ENCODE results near the gene OSBPL8.

OSBPL8 gene

DNA sequence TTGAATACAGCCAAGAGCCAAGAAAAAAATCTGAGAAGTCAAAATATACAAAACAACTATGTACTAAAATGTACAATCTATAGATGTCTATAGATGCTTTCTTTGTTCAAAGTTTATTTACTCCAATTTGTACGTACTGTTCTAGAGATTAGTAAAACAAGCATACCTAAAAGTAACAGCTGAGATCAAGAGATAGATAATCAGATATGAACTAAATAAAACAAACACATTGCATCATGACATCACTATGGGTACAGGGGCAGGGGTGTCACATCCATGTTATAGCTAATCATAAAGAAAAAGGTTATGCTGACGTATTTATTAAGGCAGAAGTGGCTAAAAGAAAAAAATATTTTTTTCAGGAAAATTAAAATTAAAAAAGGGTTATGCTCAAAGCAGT lies 139.3 kb downstream of the OSBPL8 start:
- Histone ChIP-seq H3K9ac (ENCODE audit: low read length in 5 of 5) (no peak overlapping the region), H3K9me3 (ENCODE audit: control insufficient read depth in 5 of 5, low read length in 5 of 5) (peaks cover under 1 to 10% (median 6%) of the 10 kb centered on the region in 5 donors), H3K4me1 (ENCODE audit: control insufficient read depth in 5 of 5, insufficient read depth in 5 of 5, low read length in 5 of 5) (no peaks in the 10 kb centered on the region), H3K36me3 (ENCODE audit: control insufficient read depth in 5 of 5, insufficient read depth in 5 of 5, low read length in 5 of 5) (no peaks in the 10 kb centered on the region), H3K27ac (ENCODE audit: low read depth, low read length) (no peak overlapping the region), H3K4me3 (ENCODE audit: low read depth in 1 of 5, low read length in 5 of 5) (no peak overlapping the region), H3K27me3 (ENCODE audit: control insufficient read depth in 5 of 5, insufficient read depth in 4 of 5, low read length in 5 of 5) (no peaks in the 10 kb centered on the region)

DNA sequence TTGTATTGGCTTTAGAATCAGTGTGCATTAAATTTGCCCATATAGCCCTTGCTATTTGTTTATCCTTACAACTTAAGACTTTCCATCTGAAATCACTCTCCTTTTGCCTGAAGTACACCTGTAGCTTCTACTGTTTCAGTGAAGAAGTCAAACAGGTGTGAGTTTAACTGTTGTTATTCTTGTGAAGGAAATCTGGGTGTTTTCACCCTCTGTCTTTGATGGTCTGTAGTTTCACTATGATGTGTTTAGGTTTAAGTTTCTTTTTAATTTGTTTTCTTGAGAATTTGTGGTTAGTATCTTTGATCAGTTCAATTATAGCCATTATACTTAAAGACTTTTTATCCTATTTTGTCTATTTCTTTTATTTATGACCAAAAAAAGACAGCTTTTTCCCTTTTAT lies 142.5 kb downstream of the OSBPL8 start:
- Histone ChIP-seq H3K9ac (ENCODE audit: low read length in 5 of 5) (no peak overlapping the region), H3K27me3 (ENCODE audit: control insufficient read depth in 5 of 5, insufficient read depth in 4 of 5, low read length in 5 of 5) (no peaks in the 10 kb centered on the region), H3K27ac (ENCODE audit: low read depth, low read length) (no peak overlapping the region), H3K36me3 (ENCODE audit: control insufficient read depth in 5 of 5, insufficient read depth in 5 of 5, low read length in 5 of 5) (no peaks in the 10 kb centered on the region), H3K4me1 (ENCODE audit: control insufficient read depth in 5 of 5, insufficient read depth in 5 of 5, low read length in 5 of 5) (no peaks in the 10 kb centered on the region), H3K4me3 (ENCODE audit: low read depth in 1 of 5, low read length in 5 of 5) (no peak overlapping the region), H3K9me3 (ENCODE audit: control insufficient read depth in 5 of 5, low read length in 5 of 5) (no peaks in the 10 kb centered on the region)

DNA sequence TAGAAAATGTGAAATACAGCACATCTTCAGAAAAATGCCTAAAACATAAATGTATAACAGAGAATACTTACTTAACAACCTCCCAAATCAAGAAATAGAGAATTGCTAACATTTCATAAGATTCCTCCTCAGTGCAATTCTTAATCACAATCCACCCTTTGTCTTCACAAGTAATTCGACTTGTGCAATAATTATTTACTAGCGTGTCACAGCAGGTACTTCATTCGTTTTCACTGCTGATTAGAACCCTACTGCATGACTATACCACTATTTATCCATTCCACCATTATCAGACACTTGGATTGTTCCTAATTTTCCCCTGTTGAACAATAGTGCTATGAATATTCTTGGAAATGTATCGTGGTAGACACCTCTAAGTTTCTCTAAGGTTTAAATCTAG lies 146.4 kb downstream of the OSBPL8 start:
- Histone ChIP-seq H3K4me3 (ENCODE audit: low read depth in 1 of 5, low read length in 5 of 5) (no peak overlapping the region), H3K27ac (ENCODE audit: low read depth, low read length) (no peak overlapping the region), H3K27me3 (ENCODE audit: control insufficient read depth in 5 of 5, insufficient read depth in 4 of 5, low read length in 5 of 5) (no peaks in the 10 kb centered on the region), H3K9ac (ENCODE audit: low read length in 5 of 5) (no peak overlapping the region), H3K4me1 (ENCODE audit: control insufficient read depth in 5 of 5, insufficient read depth in 5 of 5, low read length in 5 of 5) (peaks cover 0 to 7% (median 0%) of the 10 kb centered on the region in 5 donors), H3K36me3 (ENCODE audit: control insufficient read depth in 5 of 5, insufficient read depth in 5 of 5, low read length in 5 of 5) (peaks cover 0 to 8% (median 0%) of the 10 kb centered on the region in 5 donors), H3K9me3 (ENCODE audit: control insufficient read depth in 5 of 5, low read length in 5 of 5) (no peaks in the 10 kb centered on the region)

DNA sequence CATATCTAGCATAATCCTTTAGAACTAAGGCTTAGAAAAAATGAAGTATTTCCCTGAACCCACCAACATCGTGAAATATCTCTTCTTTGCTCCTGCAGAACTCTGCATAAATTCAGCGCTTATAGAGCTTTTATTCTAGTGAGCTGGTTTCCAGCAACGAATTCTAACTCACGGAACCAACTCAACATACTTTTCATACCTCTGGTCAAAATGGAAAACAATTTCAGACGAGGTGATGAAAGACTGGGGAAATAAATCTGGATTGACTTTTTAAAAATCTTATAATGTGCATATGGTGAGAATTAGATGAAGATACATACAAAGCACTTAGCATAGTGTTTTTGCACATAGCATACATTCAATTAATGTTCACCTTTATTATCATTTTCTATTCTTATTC lies 148.8 kb downstream of the OSBPL8 start:
- no peak overlapping the region for H3K4me3 ChIP-seq (ENCODE audit: low read depth in 1 of 5, low read length in 5 of 5)
- H3K9ac ChIP-seq (ENCODE audit: low read length in 5 of 5), result no peak overlapping the region
- peaks cover 0 to 8% (median 0%) of the 10 kb centered on the region in 5 donors for H3K36me3 ChIP-seq (ENCODE audit: control insufficient read depth in 5 of 5, insufficient read depth in 5 of 5, low read length in 5 of 5)
- peaks cover 0 to 7% (median 0%) of the 10 kb centered on the region in 5 donors for H3K4me1 ChIP-seq (ENCODE audit: control insufficient read depth in 5 of 5, insufficient read depth in 5 of 5, low read length in 5 of 5)
- H3K27me3 ChIP-seq (ENCODE audit: control insufficient read depth in 5 of 5, insufficient read depth in 4 of 5, low read length in 5 of 5), result no peaks in the 10 kb centered on the region
- H3K9me3 ChIP-seq (ENCODE audit: control insufficient read depth in 5 of 5, low read length in 5 of 5), result no peaks in the 10 kb centered on the region
- H3K27ac ChIP-seq (ENCODE audit: low read depth, low read length), result no peak overlapping the region

DNA sequence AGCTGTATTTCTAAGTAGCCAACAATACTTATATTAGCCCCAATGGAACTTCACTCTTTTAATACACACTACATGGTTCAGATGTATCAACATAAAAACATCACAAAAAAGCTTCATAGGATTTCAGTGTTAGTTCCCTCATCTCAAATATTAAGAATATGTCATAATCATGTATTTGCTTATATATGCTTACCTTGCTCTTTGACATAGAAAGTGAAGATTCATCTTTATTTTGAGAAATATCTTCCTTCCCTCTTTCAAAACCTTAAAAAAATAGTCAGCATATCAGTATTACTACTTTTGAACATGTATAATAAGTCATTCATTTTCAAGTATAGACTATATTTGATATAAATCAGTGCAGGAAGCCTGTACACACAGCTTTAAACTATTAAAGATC lies 149.2 kb downstream of the OSBPL8 start:
- Histone ChIP-seq H3K9me3 (ENCODE audit: control insufficient read depth in 5 of 5, low read length in 5 of 5) (no peaks in the 10 kb centered on the region), H3K27ac (ENCODE audit: low read depth, low read length) (no peak overlapping the region), H3K27me3 (ENCODE audit: control insufficient read depth in 5 of 5, insufficient read depth in 4 of 5, low read length in 5 of 5) (no peaks in the 10 kb centered on the region), H3K36me3 (ENCODE audit: control insufficient read depth in 5 of 5, insufficient read depth in 5 of 5, low read length in 5 of 5) (peaks cover 0 to 8% (median 0%) of the 10 kb centered on the region in 5 donors), H3K4me3 (ENCODE audit: low read depth in 1 of 5, low read length in 5 of 5) (no peak overlapping the region), H3K4me1 (ENCODE audit: control insufficient read depth in 5 of 5, insufficient read depth in 5 of 5, low read length in 5 of 5) (peaks cover 0 to 7% (median 0%) of the 10 kb centered on the region in 5 donors), H3K9ac (ENCODE audit: low read length in 5 of 5) (no peak overlapping the region)

DNA sequence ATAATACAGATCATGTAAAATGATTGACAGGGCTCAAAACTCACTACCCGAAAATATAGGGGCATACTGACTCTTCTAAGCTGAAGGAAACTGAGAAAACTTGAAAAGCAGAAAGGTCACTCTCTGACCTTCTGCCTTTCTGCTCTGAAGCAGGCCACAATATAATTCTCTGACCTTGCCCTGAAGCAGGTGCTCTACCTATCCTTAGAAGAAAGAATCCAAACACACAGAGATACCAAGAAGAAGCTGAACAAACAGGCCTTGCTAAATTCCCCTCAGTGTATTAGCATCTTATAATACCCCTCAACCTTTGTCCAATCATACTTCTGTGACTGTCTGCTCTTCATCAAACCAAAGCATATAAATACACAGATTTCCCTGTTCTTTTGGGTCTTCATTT lies 150.5 kb downstream of the OSBPL8 start:
- no peaks in the 10 kb centered on the region for H3K27me3 ChIP-seq (ENCODE audit: control insufficient read depth in 5 of 5, insufficient read depth in 4 of 5, low read length in 5 of 5)
- H3K36me3 ChIP-seq (ENCODE audit: control insufficient read depth in 5 of 5, insufficient read depth in 5 of 5, low read length in 5 of 5), result peaks cover 0 to 8% (median 0%) of the 10 kb centered on the region in 5 donors
- H3K27ac ChIP-seq (ENCODE audit: low read depth, low read length), result no peak overlapping the region
- no peak overlapping the region for H3K9ac ChIP-seq (ENCODE audit: low read length in 5 of 5)
- H3K4me1 ChIP-seq (ENCODE audit: control insufficient read depth in 5 of 5, insufficient read depth in 5 of 5, low read length in 5 of 5), result peaks cover 0 to 7% (median 0%) of the 10 kb centered on the region in 5 donors
- no peaks in the 10 kb centered on the region for H3K9me3 ChIP-seq (ENCODE audit: control insufficient read depth in 5 of 5, low read length in 5 of 5)
- H3K4me3 ChIP-seq (ENCODE audit: low read depth in 1 of 5, low read length in 5 of 5), result no peak overlapping the region

DNA sequence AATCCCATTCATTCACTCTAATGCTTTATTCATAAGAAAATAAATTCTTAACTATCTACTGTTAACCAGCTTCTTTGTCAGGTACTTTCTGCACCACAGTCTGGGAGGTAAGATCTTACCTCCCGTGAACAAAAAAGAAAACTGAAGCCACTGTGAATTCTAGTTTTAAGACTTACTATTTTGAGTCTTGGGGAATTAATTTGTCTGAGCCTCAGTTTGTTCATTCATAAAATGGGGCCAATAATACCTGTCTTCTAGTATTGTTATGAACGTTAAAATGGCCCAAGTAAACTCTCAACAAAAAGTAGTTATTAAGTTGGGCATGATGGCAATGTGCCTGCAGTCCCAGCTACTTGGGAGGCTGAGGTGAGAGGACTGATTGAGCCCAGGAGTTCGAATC lies 151.9 kb downstream of the OSBPL8 start:
- Histone ChIP-seq H3K9me3 (ENCODE audit: control insufficient read depth in 5 of 5, low read length in 5 of 5) (no peaks in the 10 kb centered on the region), H3K4me1 (ENCODE audit: control insufficient read depth in 5 of 5, insufficient read depth in 5 of 5, low read length in 5 of 5) (peaks cover 0 to 7% (median 0%) of the 10 kb centered on the region in 5 donors), H3K27me3 (ENCODE audit: control insufficient read depth in 5 of 5, insufficient read depth in 4 of 5, low read length in 5 of 5) (no peaks in the 10 kb centered on the region), H3K4me3 (ENCODE audit: low read depth in 1 of 5, low read length in 5 of 5) (no peak overlapping the region), H3K27ac (ENCODE audit: low read depth, low read length) (no peak overlapping the region), H3K9ac (ENCODE audit: low read length in 5 of 5) (no peak overlapping the region), H3K36me3 (ENCODE audit: control insufficient read depth in 5 of 5, insufficient read depth in 5 of 5, low read length in 5 of 5) (peaks cover 0 to 8% (median 0%) of the 10 kb centered on the region in 5 donors)

DNA sequence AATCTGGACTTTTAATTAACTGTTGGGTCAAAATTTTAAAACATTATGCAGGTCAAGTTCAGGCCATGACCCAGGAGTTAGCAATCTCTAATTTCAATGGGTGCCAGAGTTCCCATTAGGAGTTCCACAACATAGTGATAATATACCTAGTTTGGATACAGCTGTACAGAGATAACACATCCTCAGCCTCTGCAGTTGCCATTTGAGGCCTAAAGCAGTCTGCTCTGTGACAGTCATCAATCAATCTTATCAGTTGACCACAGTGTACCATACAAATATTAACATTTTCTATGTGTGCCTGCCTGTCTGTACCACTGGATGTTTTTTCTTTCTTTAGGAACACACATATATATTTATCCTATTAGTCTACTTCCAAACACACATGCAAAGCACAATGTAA lies 157.3 kb downstream of the OSBPL8 start:
- no peak overlapping the region for H3K9ac ChIP-seq (ENCODE audit: low read length in 5 of 5)
- H3K4me1 ChIP-seq (ENCODE audit: control insufficient read depth in 5 of 5, insufficient read depth in 5 of 5, low read length in 5 of 5), result no peaks in the 10 kb centered on the region
- no peak overlapping the region for H3K27ac ChIP-seq (ENCODE audit: low read depth, low read length)
- peaks cover 3 to 36% (median 19%) of the 10 kb centered on the region in 5 donors for H3K36me3 ChIP-seq (ENCODE audit: control insufficient read depth in 5 of 5, insufficient read depth in 5 of 5, low read length in 5 of 5)
- H3K27me3 ChIP-seq (ENCODE audit: control insufficient read depth in 5 of 5, insufficient read depth in 4 of 5, low read length in 5 of 5), result no peaks in the 10 kb centered on the region
- no peaks in the 10 kb centered on the region for H3K9me3 ChIP-seq (ENCODE audit: control insufficient read depth in 5 of 5, low read length in 5 of 5)
- no peak overlapping the region for H3K4me3 ChIP-seq (ENCODE audit: low read depth in 1 of 5, low read length in 5 of 5)

DNA sequence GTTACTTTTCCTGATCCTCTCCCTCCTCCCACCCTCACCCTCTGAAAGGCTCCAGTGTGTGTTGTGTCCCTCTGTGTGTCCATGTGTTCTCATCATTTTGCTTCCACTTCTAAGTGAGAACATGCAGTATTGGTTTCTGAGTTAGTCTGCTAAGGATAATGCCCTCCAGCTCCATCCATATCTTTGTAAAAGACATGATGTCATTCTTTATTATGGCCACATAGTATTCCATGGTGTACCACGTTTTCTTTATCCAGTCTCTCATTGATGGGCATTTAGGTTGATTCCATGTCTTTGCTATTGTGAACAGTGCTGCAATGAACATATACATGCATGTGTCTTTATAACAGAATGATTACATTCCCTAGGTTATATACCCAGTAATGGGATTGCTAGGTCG lies 159.4 kb downstream of the OSBPL8 start:
- Histone ChIP-seq H3K4me3 (ENCODE audit: low read depth in 1 of 5, low read length in 5 of 5) (no peak overlapping the region), H3K27ac (ENCODE audit: low read depth, low read length) (no peak overlapping the region), H3K4me1 (ENCODE audit: control insufficient read depth in 5 of 5, insufficient read depth in 5 of 5, low read length in 5 of 5) (no peaks in the 10 kb centered on the region), H3K9ac (ENCODE audit: low read length in 5 of 5) (no peak overlapping the region), H3K9me3 (ENCODE audit: control insufficient read depth in 5 of 5, low read length in 5 of 5) (no peaks in the 10 kb centered on the region), H3K27me3 (ENCODE audit: control insufficient read depth in 5 of 5, insufficient read depth in 4 of 5, low read length in 5 of 5) (no peaks in the 10 kb centered on the region), H3K36me3 (ENCODE audit: control insufficient read depth in 5 of 5, insufficient read depth in 5 of 5, low read length in 5 of 5) (peaks cover 3 to 39% (median 24%) of the 10 kb centered on the region in 5 donors)

DNA sequence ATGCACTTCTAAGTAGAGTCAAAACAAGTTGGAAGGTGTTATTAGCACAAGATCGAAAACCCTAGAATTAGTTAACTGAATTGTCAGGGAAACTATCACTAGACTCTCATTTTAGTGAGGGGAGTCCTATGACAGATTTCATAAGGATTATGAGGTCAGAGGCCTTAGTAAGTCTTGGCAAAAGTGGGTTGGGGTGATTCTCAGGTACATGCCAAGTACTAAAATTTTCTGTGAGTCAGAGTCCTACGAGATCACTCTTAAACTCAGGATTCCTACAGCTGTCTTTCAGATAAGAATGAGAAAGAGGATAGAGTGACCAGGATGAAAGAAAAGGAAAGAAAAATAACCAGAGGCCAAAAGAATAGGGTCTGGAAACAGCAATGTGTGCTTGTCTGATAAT lies 160.5 kb downstream of the OSBPL8 start:
- Histone ChIP-seq H3K36me3 (ENCODE audit: control insufficient read depth in 5 of 5, insufficient read depth in 5 of 5, low read length in 5 of 5) (peaks cover 3 to 39% (median 24%) of the 10 kb centered on the region in 5 donors), H3K27ac (ENCODE audit: low read depth, low read length) (no peak overlapping the region), H3K4me3 (ENCODE audit: low read depth in 1 of 5, low read length in 5 of 5) (no peak overlapping the region), H3K9me3 (ENCODE audit: control insufficient read depth in 5 of 5, low read length in 5 of 5) (no peaks in the 10 kb centered on the region), H3K27me3 (ENCODE audit: control insufficient read depth in 5 of 5, insufficient read depth in 4 of 5, low read length in 5 of 5) (no peaks in the 10 kb centered on the region), H3K9ac (ENCODE audit: low read length in 5 of 5) (no peak overlapping the region), H3K4me1 (ENCODE audit: control insufficient read depth in 5 of 5, insufficient read depth in 5 of 5, low read length in 5 of 5) (no peaks in the 10 kb centered on the region)

DNA sequence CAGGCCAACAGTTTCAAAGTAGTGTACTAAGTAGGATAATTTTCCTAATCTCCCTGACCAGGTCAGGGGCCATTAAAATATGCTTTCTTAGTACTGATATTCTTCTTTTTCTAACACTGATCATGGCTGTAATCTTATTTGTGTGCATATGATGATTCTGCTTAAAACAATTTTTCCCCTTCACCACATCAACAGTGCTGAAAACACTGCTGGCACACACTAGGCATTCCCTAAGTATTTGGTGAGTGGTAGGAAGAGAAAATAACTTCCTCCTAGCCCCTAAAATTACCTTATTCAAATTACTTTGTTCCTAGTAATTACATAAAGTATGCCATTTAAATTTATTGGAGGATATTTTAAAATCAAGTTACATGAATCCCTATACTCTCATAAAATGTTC lies 161.5 kb downstream of the OSBPL8 start:
- Histone ChIP-seq H3K36me3 (ENCODE audit: control insufficient read depth in 5 of 5, insufficient read depth in 5 of 5, low read length in 5 of 5) (peaks cover 3 to 39% (median 24%) of the 10 kb centered on the region in 5 donors), H3K9ac (ENCODE audit: low read length in 5 of 5) (no peak overlapping the region)

More for the DNA sequence above, 161.5 kb downstream of the OSBPL8 start:
- H3K4me1 ChIP-seq (ENCODE audit: control insufficient read depth in 5 of 5, insufficient read depth in 5 of 5, low read length in 5 of 5), result no peaks in the 10 kb centered on the region
- H3K27ac ChIP-seq (ENCODE audit: low read depth, low read length), result no peak overlapping the region
- H3K4me3 ChIP-seq (ENCODE audit: low read depth in 1 of 5, low read length in 5 of 5), result no peak overlapping the region
- no peaks in the 10 kb centered on the region for H3K27me3 ChIP-seq (ENCODE audit: control insufficient read depth in 5 of 5, insufficient read depth in 4 of 5, low read length in 5 of 5)
- H3K9me3 ChIP-seq (ENCODE audit: control insufficient read depth in 5 of 5, low read length in 5 of 5), result no peaks in the 10 kb centered on the region
